D721Med (cell line): ENCODE measurements around the gene EN1.

Experiments
- DNase-seq: peaks from one replicate; pipeline ENCODE4 v3.0.0; 2011; ENCODE audit warnings: low spot score; ENCODE audit not compliant: insufficient read length
- FAIRE-seq: peaks from 2 replicates; lab custom pipeline; 2011; peaks lifted over from hg19 to GRCh38; lab: Jason Lieb, UNC
- CTCF ChIP-seq: IDR thresholded peaks from 2 replicates; pipeline ENCODE4 v1.5.1; 2012; ENCODE audit warnings: mild to moderate bottlenecking, control low read depth; ENCODE audit not compliant: insufficient read depth; ENCODE audit errors: missing control alignments

Gene EN1

GRCh38 chr2:118851650-118852049 is 4.2 kb upstream of the EN1 start:
- DNase-seq (no peak), FAIRE-seq (no peak)
- TF ChIP-seq CTCF, result no peak

- TF ChIP-seq CTCF, result no peak
- DNase-seq (no peak), FAIRE-seq (no peak)
These were observed 3.5 kb upstream of the EN1 start for GRCh38 chr2:118850901-118851415.

GRCh38 chr2:118850168-118850900 is 2.9 kb upstream of the EN1 start:
- no peak for FAIRE-seq
- no peak for DNase-seq
- TF ChIP-seq CTCF, result no peak

GRCh38 chr2:118849226-118850167 is 2.0 kb upstream of the EN1 start:
- no peak for DNase-seq
- no peak for FAIRE-seq
- TF ChIP-seq CTCF, result no peak

- TF ChIP-seq CTCF, result no peak
- FAIRE-seq (no peak), DNase-seq (no peak)
These were observed 1.2 kb upstream of the EN1 start for GRCh38 chr2:118848381-118849225.

- no peak for TF ChIP-seq CTCF
- FAIRE-seq, result no peak
- DNase-seq, result no peak
These were observed 319 bp upstream of the EN1 start for GRCh38 chr2:118847762-118848172.
